Right kidney (tissue), 1 donor: ENCODE measurements around the gene BCORL1.

Experiments
- DNase-seq: peaks from one replicate; pipeline ENCODE4 v3.0.0-alpha.2; 2016

BCORL1 gene

DNA sequence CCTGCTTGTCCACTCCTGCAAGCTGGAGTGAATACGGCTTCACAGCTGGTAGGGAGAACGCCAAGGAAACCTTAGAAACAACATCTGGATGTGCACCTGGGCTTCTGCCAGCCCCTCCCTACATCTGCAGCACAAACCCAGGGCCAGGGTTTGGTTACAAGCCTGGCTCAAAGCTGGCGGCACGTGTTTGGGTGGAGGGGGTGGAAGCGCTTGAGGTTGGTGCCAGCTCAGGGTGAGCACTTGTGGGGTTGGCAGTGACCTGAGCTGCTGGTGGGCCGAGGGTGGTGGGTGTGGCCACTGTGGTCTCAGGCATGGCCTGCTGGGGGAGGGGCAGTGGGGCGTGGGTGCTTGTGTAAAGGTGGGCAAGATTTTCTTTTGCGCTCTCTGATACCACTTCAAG lies 112.3 kb downstream of the BCORL1 start:
- no peak for DNase-seq

- no peak for DNase-seq
Measured at GRCh38 chrX:130095249-130096030, 113.0 kb downstream of the BCORL1 start.

GRCh38 chrX:130097507-130098209 lies 115.2 kb downstream of the BCORL1 start:
- no peak for DNase-seq

DNA sequence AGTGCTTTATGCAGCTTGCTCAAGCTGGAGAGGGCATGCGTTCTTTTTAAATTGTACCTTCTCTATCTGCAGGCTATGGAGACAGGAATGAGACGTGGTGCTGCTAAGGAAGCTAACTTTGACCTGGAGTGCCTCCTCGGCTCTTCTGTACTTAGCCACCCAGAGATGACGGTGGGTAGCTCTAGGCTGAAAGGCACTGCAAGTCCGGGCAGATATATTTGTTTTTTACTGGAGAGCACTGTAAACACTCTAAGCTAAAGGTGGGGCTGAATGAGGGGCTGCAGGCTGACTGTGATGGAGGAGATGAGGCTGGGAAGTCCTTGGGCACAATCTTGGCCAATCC lies 115.7 kb downstream of the BCORL1 start:
- no peak for DNase-seq

- DNase-seq = no peak
Measured at GRCh38 chrX:130100180-130100579, 117.7 kb downstream of the BCORL1 start.

DNA sequence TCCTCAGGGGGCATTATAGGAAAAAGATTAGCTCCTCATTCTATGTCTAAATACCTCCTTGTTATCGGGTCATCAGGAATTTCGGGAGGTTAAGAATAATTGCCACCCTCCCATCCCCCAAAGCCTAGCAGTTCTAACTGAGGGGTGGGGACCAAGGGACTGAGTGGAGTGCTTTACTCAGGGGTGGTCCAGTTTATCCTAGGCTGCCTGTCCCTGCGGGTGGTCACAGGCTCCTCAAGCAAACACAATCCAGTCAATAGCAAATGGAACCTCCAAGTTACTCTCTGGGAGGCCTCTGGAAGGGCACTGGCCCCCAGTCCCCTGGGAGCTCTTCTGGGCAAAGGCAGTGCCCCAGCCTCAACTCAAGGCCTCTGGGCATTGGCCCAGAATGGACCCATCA lies 121.2 kb downstream of the BCORL1 start:
- no peak for DNase-seq

DNA sequence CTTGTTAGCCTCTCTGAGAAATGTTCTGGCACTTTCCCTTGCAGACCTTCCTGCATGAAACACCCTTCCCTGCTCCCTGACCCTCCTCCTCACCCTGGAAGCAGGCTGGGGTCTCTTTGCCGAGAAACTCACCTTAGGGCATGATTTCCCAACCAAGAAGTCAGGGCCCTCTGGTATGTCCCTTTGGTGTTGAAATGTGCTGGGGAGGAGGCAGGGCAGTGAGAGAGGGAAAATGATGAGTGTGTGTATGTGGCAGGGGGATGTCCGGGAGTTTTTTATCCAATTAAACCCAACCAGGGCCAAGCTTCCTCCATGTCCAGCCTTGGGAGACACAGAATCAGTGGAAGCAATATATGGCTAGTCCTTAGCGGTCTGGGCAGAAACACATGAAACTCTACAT lies 122.8 kb downstream of the BCORL1 start:
- no peak for DNase-seq

GRCh38 chrX:130106071-130106470 lies 123.6 kb downstream of the BCORL1 start:
- no peak for DNase-seq
